ENCODE results near the gene THSD4.

THSD4 gene

DNA sequence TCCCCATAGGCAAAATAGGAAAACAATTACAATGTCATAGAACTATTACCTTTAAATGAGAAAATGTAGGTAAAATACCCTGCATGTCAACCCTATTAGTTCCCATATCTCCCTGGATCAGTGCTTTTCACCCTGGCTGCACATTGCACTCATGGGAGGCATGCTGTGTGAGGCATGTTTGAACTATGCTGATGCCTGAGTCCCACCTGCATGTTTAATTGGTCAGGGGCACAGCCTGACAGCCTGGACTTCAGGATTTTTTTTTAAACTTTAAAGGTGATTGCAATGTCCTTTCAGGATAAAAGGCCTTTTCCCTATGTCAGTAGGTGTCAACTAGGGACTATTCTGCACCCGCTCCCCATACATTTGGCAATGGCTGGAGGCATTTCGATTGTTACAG is 559.1 kb downstream of the THSD4 start:
- no peak overlapping the region for H3K4me2 ChIP-seq (ENCODE audit: low read depth, low read length, poor library complexity, severe bottlenecking)
- no peaks in the 10 kb centered on the region for H3K9me3 ChIP-seq (ENCODE audit: insufficient read depth, low read depth, low read length)
- H3K9me2 ChIP-seq (replicated peaks; ENCODE audit: low read depth, low read length) = no peaks in the 10 kb centered on the region
- H3K27me3 ChIP-seq (ENCODE audit: insufficient read depth, low read length, poor library complexity, severe bottlenecking) = no peaks in the 10 kb centered on the region
- no peaks in the 10 kb centered on the region for H3F3A ChIP-seq (ENCODE audit: low read depth)
- no peaks in the 10 kb centered on the region for H3K36me3 ChIP-seq (ENCODE audit: insufficient read depth, low read length)
- peaks cover 16% of the 10 kb centered on the region for H3K4me1 ChIP-seq (ENCODE audit: insufficient read depth, low read length, poor library complexity, severe bottlenecking)
- H3K9ac ChIP-seq (ENCODE audit: low read depth, low read length, poor library complexity, severe bottlenecking) = no peak overlapping the region
- H4K20me1 ChIP-seq (ENCODE audit: insufficient read depth, low read length, poor library complexity, severe bottlenecking) = no peaks in the 10 kb centered on the region
- no peaks in the 10 kb centered on the region for H3K79me2 ChIP-seq (ENCODE audit: insufficient read depth, low read length)
- no peak overlapping the region for H2AFZ ChIP-seq (ENCODE audit: low read length)
- TF ChIP-seq, protein P1, sequence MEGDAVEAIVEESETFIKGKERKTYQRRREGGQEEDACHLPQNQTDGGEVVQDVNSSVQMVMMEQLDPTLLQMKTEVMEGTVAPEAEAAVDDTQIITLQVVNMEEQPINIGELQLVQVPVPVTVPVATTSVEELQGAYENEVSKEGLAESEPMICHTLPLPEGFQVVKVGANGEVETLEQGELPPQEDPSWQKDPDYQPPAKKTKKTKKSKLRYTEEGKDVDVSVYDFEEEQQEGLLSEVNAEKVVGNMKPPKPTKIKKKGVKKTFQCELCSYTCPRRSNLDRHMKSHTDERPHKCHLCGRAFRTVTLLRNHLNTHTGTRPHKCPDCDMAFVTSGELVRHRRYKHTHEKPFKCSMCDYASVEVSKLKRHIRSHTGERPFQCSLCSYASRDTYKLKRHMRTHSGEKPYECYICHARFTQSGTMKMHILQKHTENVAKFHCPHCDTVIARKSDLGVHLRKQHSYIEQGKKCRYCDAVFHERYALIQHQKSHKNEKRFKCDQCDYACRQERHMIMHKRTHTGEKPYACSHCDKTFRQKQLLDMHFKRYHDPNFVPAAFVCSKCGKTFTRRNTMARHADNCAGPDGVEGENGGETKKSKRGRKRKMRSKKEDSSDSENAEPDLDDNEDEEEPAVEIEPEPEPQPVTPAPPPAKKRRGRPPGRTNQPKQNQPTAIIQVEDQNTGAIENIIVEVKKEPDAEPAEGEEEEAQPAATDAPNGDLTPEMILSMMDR (conservative IDR thresholded peaks at IDR 0.05; ENCODE audit: low read length) = no peak
- TF ChIP-seq EZH2phosphoT487 (IDR thresholded peaks at IDR 0.05; ENCODE audit: borderline replicate concordance) = no peak
- H3K4me3 ChIP-seq (ENCODE audit: low read length, poor library complexity, severe bottlenecking) = no peak overlapping the region

DNA sequence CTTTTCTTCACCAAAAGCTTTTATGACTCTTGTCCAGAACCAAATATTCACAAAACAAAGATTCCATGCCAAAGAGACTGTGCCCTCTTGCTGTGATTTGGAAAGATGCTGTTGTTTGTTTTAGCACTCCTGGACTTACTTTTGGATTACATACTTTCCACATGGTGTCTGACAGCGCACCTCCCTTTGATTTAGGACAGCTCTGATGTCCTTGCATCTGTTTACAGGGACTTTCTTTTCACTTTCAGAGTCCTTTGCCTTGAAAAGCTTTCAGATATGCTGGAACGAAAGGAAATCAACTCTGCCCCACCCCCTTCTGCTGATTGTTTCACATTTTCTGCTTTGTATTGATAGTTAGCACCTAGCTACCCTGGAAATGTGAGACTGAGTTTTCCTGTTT is 562.1 kb downstream of the THSD4 start:
- Histone ChIP-seq H3K9me3 (ENCODE audit: insufficient read depth, low read depth, low read length) (no peaks in the 10 kb centered on the region), H3K79me2 (ENCODE audit: insufficient read depth, low read length) (no peaks in the 10 kb centered on the region), H3K4me2 (ENCODE audit: low read depth, low read length, poor library complexity, severe bottlenecking) (no peak overlapping the region), H3F3A (ENCODE audit: low read depth) (no peaks in the 10 kb centered on the region), H2AFZ (ENCODE audit: low read length) (no peak overlapping the region), H3K9ac (ENCODE audit: low read depth, low read length, poor library complexity, severe bottlenecking) (no peak overlapping the region), H3K4me3 (ENCODE audit: low read length, poor library complexity, severe bottlenecking) (no peak overlapping the region), H3K9me2 (replicated peaks; ENCODE audit: low read depth, low read length) (no peaks in the 10 kb centered on the region), H3K36me3 (ENCODE audit: insufficient read depth, low read length) (no peaks in the 10 kb centered on the region), H4K20me1 (ENCODE audit: insufficient read depth, low read length, poor library complexity, severe bottlenecking) (no peaks in the 10 kb centered on the region), H3K4me1 (ENCODE audit: insufficient read depth, low read length, poor library complexity, severe bottlenecking) (peaks cover 16% of the 10 kb centered on the region), H3K27me3 (ENCODE audit: insufficient read depth, low read length, poor library complexity, severe bottlenecking) (no peaks in the 10 kb centered on the region)
- no peak for TF ChIP-seq EZH2phosphoT487 (IDR thresholded peaks at IDR 0.05; ENCODE audit: borderline replicate concordance)
- TF ChIP-seq, protein P1 (conservative IDR thresholded peaks at IDR 0.05; ENCODE audit: low read length) = no peak

DNA sequence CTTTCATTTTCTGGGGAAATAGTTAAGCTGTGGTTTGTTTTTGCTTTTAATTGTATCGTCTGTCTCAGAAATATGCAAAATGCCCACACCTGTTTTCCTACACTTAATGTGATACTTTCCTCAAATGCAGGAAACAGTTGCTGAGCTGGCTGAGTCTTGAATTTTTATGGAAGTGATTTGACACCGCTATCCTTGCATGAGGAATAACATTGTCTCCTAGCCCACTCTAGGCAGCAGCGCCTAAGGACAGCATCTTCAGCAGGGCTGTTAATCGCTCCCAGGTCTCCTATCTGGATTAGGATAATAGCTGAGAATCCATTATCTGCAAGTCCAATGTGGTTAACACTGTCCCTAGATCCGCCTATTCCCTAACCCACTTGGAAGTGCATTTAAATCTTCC is 562.5 kb downstream of the THSD4 start:
- H2AFZ ChIP-seq (ENCODE audit: low read length) = no peak overlapping the region
- no peaks in the 10 kb centered on the region for H3K9me3 ChIP-seq (ENCODE audit: insufficient read depth, low read depth, low read length)
- no peak overlapping the region for H3K4me3 ChIP-seq (ENCODE audit: low read length, poor library complexity, severe bottlenecking)
- H3K4me2 ChIP-seq (ENCODE audit: low read depth, low read length, poor library complexity, severe bottlenecking) = no peak overlapping the region
- H4K20me1 ChIP-seq (ENCODE audit: insufficient read depth, low read length, poor library complexity, severe bottlenecking) = no peaks in the 10 kb centered on the region
- H3K9me2 ChIP-seq (replicated peaks; ENCODE audit: low read depth, low read length) = no peaks in the 10 kb centered on the region
- no peaks in the 10 kb centered on the region for H3K27me3 ChIP-seq (ENCODE audit: insufficient read depth, low read length, poor library complexity, severe bottlenecking)
- H3K36me3 ChIP-seq (ENCODE audit: insufficient read depth, low read length) = no peaks in the 10 kb centered on the region
- no peaks in the 10 kb centered on the region for H3K79me2 ChIP-seq (ENCODE audit: insufficient read depth, low read length)
- TF ChIP-seq EZH2phosphoT487 (IDR thresholded peaks at IDR 0.05; ENCODE audit: borderline replicate concordance) = no peak
- TF ChIP-seq, protein P1 (conservative IDR thresholded peaks at IDR 0.05; ENCODE audit: low read length) = no peak
- H3F3A ChIP-seq (ENCODE audit: low read depth) = no peaks in the 10 kb centered on the region
- no peak overlapping the region for H3K9ac ChIP-seq (ENCODE audit: low read depth, low read length, poor library complexity, severe bottlenecking)
- H3K4me1 ChIP-seq (ENCODE audit: insufficient read depth, low read length, poor library complexity, severe bottlenecking) = peaks cover 16% of the 10 kb centered on the region

All from Loucy (cell line).